K562 (cell line): ENCODE results near the gene GRIK2. TPM values are rescaled to one million over a fixed set of nuclear protein-coding genes. Genes with fewer than 3 reads are reported as not detected.

Experiments
- ATAC-seq: fragments of 200-7000 bp; cut with Tn5 transposase; 3 replicates; pipeline ENCODE4 v1.9.1; 2020; ENCODE audit warnings: moderate library complexity
- BruUV-seq: library from RNA; stranded (reverse); fragments of 400-500 nt; replicated peaks from 2 replicates; lab custom pipeline; 2021; lab: Mats Ljungman, UMichigan
- CTCF ChIA-PET: fragments of 300-600 bp; formaldehyde crosslinking; extraction: SDS; loops from one replicate; lab custom pipeline; 2021; ENCODE audit warnings: low intra/inter-chr PET ratio; lab: Yijun Ruan, JAX
- POLR2A ChIA-PET: fragments of 300-600, 350-650 bp; sonication (Branson Sonifier 250); formaldehyde crosslinking; extraction: SDS; loops from one replicate; lab custom pipeline; 2021; ENCODE audit warnings: antibody characterized with exemption, inconsistent platforms; lab: Yijun Ruan, JAX
- DNase-seq, 4 experiments: peaks; one replicate each; pipeline versions ENCODE4 v3.0.0 to v3.0.0-alpha.2; 2011 to 2018; ENCODE audit warnings: low spot score in 3 of 4, mixed read lengths in 3 of 4; ENCODE audit errors: extremely low read depth in 1 of 4
- FAIRE-seq: peaks from 2 replicates; lab custom pipeline; 2011; peaks lifted over from hg19 to GRCh38; lab: Jason Lieb, UNC
- H2AFZ ChIP-seq: 2 replicates; pipeline ENCODE4 v1.6.0; 2011; ENCODE audit warnings: low read depth, low read length, control low read depth, inconsistent platforms
- H3K27ac ChIP-seq: fragments of 200-600 bp; 3 replicates; pipeline ENCODE4 v1.8.0; 2011; ENCODE audit warnings: low read depth, mild to moderate bottlenecking, control low read depth, inconsistent platforms, low read length, moderate library complexity, mixed read lengths; ENCODE audit errors: extremely low read depth
- H3K27me3 ChIP-seq, 2 experiments: fragments of 300-600 bp in 1 of 2; 2 replicates in 1 of 2; 3 replicates in 1 of 2; pipeline versions ENCODE4 v1.6.0 to v1.8.0; 2011; ENCODE audit warnings: inconsistent platforms in 2 of 2, low read length in 2 of 2, mild to moderate bottlenecking in 1 of 2, mixed read lengths in 1 of 2, moderate library complexity in 1 of 2; ENCODE audit not compliant: control insufficient read depth in 2 of 2, insufficient read depth in 2 of 2
- H3K36me3 ChIP-seq: fragments of 300-600 bp; 3 replicates; pipeline ENCODE4 v1.8.0; 2011; ENCODE audit warnings: mild to moderate bottlenecking, low read length, inconsistent platforms; ENCODE audit not compliant: control insufficient read depth, insufficient read depth
- H3K4me1 ChIP-seq, 2 experiments: fragments of 200-600 bp in 1 of 2; replicated peaks in 1 of 2; 2 replicates in 1 of 2; 3 replicates in 1 of 2; pipeline versions ENCODE4 v1.5.1 to v1.8.0; 2011; ENCODE audit warnings: inconsistent platforms in 2 of 2, low read length in 2 of 2, mild to moderate bottlenecking in 1 of 2, mixed read lengths in 1 of 2, moderate library complexity in 1 of 2; ENCODE audit not compliant: control insufficient read depth in 2 of 2, insufficient read depth in 2 of 2
- H3K4me2 ChIP-seq: 2 replicates; pipeline ENCODE4 v1.6.1; 2011; ENCODE audit warnings: low read length, control low read depth, inconsistent platforms, mixed read lengths; ENCODE audit not compliant: insufficient read depth
- H3K4me3 ChIP-seq: fragments of 200-600 bp; sonication (generic), shearing (Covaris generic); 2 replicates; pipeline ENCODE4 v1.5.1; 2016; ENCODE audit warnings: control low read depth, inconsistent platforms
- H3K79me2 ChIP-seq: fragments of 200-600 bp; 3 replicates; pipeline ENCODE4 v1.8.0; 2011; ENCODE audit warnings: low read length, inconsistent platforms; ENCODE audit not compliant: control insufficient read depth, insufficient read depth
- H3K9ac ChIP-seq, 2 experiments: 2 replicates each; pipeline versions ENCODE4 v1.6.0 to v1.6.1; 2011; ENCODE audit warnings: low read depth in 2 of 2, low read length in 2 of 2, control low read depth in 1 of 2, inconsistent platforms in 1 of 2, mild to moderate bottlenecking in 1 of 2, mixed read lengths in 1 of 2; ENCODE audit not compliant: insufficient read depth in 1 of 2
- H3K9me1 ChIP-seq: one replicate; pipeline ENCODE4 v1.6.0; 2011; ENCODE audit warnings: inconsistent platforms, mild to moderate bottlenecking, low read length, moderate library complexity; ENCODE audit not compliant: control insufficient read depth, insufficient read depth
- H3K9me3 ChIP-seq: replicated peaks from 2 replicates; pipeline ENCODE4 v1.5.1; 2011; ENCODE audit warnings: low read depth, low read length, inconsistent platforms; ENCODE audit not compliant: control insufficient read depth, insufficient read depth
- H4K20me1 ChIP-seq: replicated peaks from 2 replicates; pipeline ENCODE4 v1.6.1; 2011; ENCODE audit warnings: low read length, inconsistent platforms, mixed read lengths; ENCODE audit not compliant: control insufficient read depth, insufficient read depth
- ETV5 ChIP-seq: sonication (generic); formaldehyde crosslinking; IDR thresholded peaks from 2 replicates; pipeline ENCODE4 v1.4.0; 2020; ENCODE audit warnings: low read depth, mild to moderate bottlenecking, missing genetic modification reagents
- MGA ChIP-seq: fragments of 450-650 bp; IDR thresholded peaks from 2 replicates; pipeline ENCODE4 v1.6.1; 2016; ENCODE audit warnings: mild to moderate bottlenecking, moderate library complexity
- RBM22 ChIP-seq: fragments of 200-400 bp; formaldehyde crosslinking; IDR thresholded peaks from 2 replicates; pipeline ENCODE4 v1.6.1; 2018; ENCODE audit warnings: low read length, low read depth; ENCODE audit not compliant: poor library complexity, severe bottlenecking
- TEAD1 ChIP-seq, 2 experiments: fragments of 450-650 bp in 1 of 2; sonication (generic) in 1 of 2; formaldehyde crosslinking; IDR thresholded peaks; 2 replicates each; pipeline versions ENCODE4 v1.4.0 to v1.8.0; 2020 to 2022; ENCODE audit warnings: mild to moderate bottlenecking in 2 of 2, missing genetic modification reagents in 1 of 2
- in situ Hi-C: fragments of 300-500 bp; cut with MboI; formaldehyde crosslinking; loops from 4 replicates; pipeline ENCODE4 v1.15.0; 2018; ENCODE audit warnings: inconsistent platforms, mixed read lengths
- intact Hi-C: fragments of 100-400 bp; cut with micrococcal nuclease; formaldehyde crosslinking; loops from 2 replicates; pipeline ENCODE4 v1.14.2; 2022
- polyA plus RNA-seq, 8 experiments: library from polyadenylated mRNA; depleted of rRNA in 4 of 8; stranded (reverse) in 5 of 8; unstranded in 3 of 8; fragments of >200 nt; fragmentation: Nextera tagmentation in 2 of 8; fragmentation: Illumina TruSeq in 1 of 8; extraction: Ambion mirVana in 2 of 8; extraction: Trizol in 1 of 8; gene quantifications; 2 replicates each; pipeline versions ENCODE4 v1.2.1 to v1.2.3, GENCODE V29; 2011 to 2014; ENCODE audit warnings: inconsistent platforms in 1 of 8, missing spikeins in 1 of 8
- total RNA-seq, 7 experiments: library from RNA; depleted of rRNA in 6 of 7; stranded (reverse); fragments of >200 nt in 6 of 7; fragmentation: Illumina TruSeq in 2 of 7; extraction: Trizol in 2 of 7; gene quantifications; 2 replicates each; pipeline versions ENCODE4 v1.2.1 to v1.2.3, GENCODE V29; 2011 to 2021; ENCODE audit warnings: low replicate concordance in 1 of 7
- TF ChIP-seq, protein P1 (sequence below): fragments of 450-650 bp; IDR thresholded peaks from 2 replicates; pipeline ENCODE4 v1.6.1; 2016
- TF ChIP-seq, protein P2 (sequence below): fragments of 250-450 bp; sonication (Bioruptor Pico); IDR thresholded peaks from 2 replicates; pipeline ENCODE4 v1.8.0; 2022; ENCODE audit warnings: moderate library complexity, mild to moderate bottlenecking, inconsistent platforms

The GRIK2 gene
- total and polyA plus RNA-seq, 9 of the 15 experiments (the other 6 are each of a cell fraction or from before 2014, with no cell fraction given): not detected

GRCh38 chr6:101733899-101734298 is 340.4 kb downstream of the GRIK2 start:
- H2AFZ ChIP-seq: no peak overlapping the region
- H3K27me3 ChIP-seq: no peaks in the 10 kb centered on the region
- no peaks in the 10 kb centered on the region for H3K9me3 ChIP-seq
- in situ Hi-C loops (no loop called here), intact Hi-C loops (no loop called here)
- no peaks in the 10 kb centered on the region for H3K9me1 ChIP-seq
- H3K79me2 ChIP-seq: no peaks in the 10 kb centered on the region
- no peaks in the 10 kb centered on the region for H3K4me1 ChIP-seq
- ATAC-seq (no peak), DNase-seq (no peak), FAIRE-seq (no peak)
- no TSS peak for BruUV-seq
- no peaks in the 10 kb centered on the region for H4K20me1 ChIP-seq
- ChIA-PET CTCF (no interaction called here), POLR2A (no interaction called here)
- H3K4me3 ChIP-seq: no peak overlapping the region
- no peaks in the 10 kb centered on the region for H3K36me3 ChIP-seq
- no peak overlapping the region for H3K27ac ChIP-seq
- no peak overlapping the region for H3K9ac ChIP-seq
- no peak overlapping the region for H3K4me2 ChIP-seq
- TF ChIP-seq, protein P1, sequence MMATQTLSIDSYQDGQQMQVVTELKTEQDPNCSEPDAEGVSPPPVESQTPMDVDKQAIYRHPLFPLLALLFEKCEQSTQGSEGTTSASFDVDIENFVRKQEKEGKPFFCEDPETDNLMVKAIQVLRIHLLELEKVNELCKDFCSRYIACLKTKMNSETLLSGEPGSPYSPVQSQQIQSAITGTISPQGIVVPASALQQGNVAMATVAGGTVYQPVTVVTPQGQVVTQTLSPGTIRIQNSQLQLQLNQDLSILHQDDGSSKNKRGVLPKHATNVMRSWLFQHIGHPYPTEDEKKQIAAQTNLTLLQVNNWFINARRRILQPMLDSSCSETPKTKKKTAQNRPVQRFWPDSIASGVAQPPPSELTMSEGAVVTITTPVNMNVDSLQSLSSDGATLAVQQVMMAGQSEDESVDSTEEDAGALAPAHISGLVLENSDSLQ: no peak
- TF ChIP-seq, protein P2, sequence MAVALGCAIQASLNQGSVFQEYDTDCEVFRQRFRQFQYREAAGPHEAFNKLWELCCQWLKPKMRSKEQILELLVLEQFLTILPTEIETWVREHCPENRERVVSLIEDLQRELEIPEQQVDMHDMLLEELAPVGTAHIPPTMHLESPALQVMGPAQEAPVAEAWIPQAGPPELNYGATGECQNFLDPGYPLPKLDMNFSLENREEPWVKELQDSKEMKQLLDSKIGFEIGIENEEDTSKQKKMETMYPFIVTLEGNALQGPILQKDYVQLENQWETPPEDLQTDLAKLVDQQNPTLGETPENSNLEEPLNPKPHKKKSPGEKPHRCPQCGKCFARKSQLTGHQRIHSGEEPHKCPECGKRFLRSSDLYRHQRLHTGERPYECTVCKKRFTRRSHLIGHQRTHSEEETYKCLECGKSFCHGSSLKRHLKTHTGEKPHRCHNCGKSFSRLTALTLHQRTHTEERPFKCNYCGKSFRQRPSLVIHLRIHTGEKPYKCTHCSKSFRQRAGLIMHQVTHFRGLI (CRISPR knock-in tag): no peak
- TF ChIP-seq ETV5: no peak
- TF ChIP-seq MGA: no peak
- TF ChIP-seq RBM22: no peak
- TF ChIP-seq TEAD1 (CRISPR knock-in tag; IDR thresholded peaks at IDR 0.05): no peak
